GM13977 (cell line): ENCODE data around the gene ANKRD13C.

Experiments
- DNase-seq: peaks from one replicate; pipeline ENCODE4 v3.0.0; 2012; ENCODE audit warnings: low spot score
- CTCF ChIP-seq: IDR thresholded peaks from 2 replicates; pipeline ENCODE4 v1.5.1; 2012; ENCODE audit warnings: mild to moderate bottlenecking, control low read depth; ENCODE audit not compliant: insufficient read depth; ENCODE audit errors: extremely low read depth, missing control alignments
- in situ Hi-C: fragments of 300-500 bp; cut with MboI; formaldehyde crosslinking; loops from one replicate; pipeline ENCODE4 v1.12.0; 2022; ENCODE audit warnings: low sequenced_read_pairs, low pct_unique_long_range_greater_than_20kb, mixed read lengths, inconsistent platforms; ENCODE audit not compliant: unreplicated experiment

ANKRD13C gene, protein sequence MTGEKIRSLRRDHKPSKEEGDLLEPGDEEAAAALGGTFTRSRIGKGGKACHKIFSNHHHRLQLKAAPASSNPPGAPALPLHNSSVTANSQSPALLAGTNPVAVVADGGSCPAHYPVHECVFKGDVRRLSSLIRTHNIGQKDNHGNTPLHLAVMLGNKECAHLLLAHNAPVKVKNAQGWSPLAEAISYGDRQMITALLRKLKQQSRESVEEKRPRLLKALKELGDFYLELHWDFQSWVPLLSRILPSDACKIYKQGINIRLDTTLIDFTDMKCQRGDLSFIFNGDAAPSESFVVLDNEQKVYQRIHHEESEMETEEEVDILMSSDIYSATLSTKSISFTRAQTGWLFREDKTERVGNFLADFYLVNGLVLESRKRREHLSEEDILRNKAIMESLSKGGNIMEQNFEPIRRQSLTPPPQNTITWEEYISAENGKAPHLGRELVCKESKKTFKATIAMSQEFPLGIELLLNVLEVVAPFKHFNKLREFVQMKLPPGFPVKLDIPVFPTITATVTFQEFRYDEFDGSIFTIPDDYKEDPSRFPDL

GRCh38 chr1:70354332-70355110, at the start of gene ANKRD13C:
TSS of gene ANKRD13C (minus strand) at chr1:70354722. CDS start at chr1:70354408, 314 bp downstream.
- in situ Hi-C loops, result no loop called here
- peak; percentile 91 for DNase-seq
- TF ChIP-seq CTCF, result no peak

GRCh38 chr1:70403759-70404158, 49.2 kb upstream of the ANKRD13C start:
- no peak for DNase-seq
- no peak for TF ChIP-seq CTCF
- in situ Hi-C loops, result no loop called here

- DNase-seq, result no peak
- in situ Hi-C loops, result no loop called here
- TF ChIP-seq CTCF, result no peak
Observed at GRCh38 chr1:70401974-70402373, 47.5 kb upstream of the ANKRD13C start.

- in situ Hi-C loops, result no loop called here
- no peak for DNase-seq
- no peak for TF ChIP-seq CTCF
Observed at GRCh38 chr1:70400335-70400734, 45.8 kb upstream of the ANKRD13C start.

- TF ChIP-seq CTCF, result no peak
- no peak for DNase-seq
- in situ Hi-C loops, result no loop called here
Observed at GRCh38 chr1:70397013-70397412, 42.5 kb upstream of the ANKRD13C start.

DNA sequence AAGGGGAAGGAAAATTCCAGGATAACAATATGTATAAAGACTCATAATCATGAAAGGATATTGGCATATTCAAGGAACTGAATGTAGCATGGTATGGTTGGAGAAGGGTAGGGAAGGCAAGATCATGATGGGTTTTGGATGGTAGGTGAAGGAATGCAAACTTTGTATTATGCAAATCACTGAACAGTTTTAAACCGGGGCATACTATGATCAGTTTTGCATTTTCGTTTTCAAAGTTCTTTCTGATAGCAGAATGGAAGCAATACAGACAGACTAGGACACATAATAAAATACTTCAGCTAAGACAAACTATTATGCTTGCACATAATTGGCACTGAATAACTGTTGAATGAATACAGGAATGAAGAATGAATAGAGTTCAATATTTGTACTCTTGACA, 42.1 kb upstream of the ANKRD13C start:
- no peak for DNase-seq

More for the DNA sequence above, 42.1 kb upstream of the ANKRD13C start:
- no peak for TF ChIP-seq CTCF
- in situ Hi-C loops, result no loop called here
